Activated CD4-positive, alpha-beta memory T cell treated with anti-CD3 and anti-CD28 coated beads for 36 hours (primary cell): Measurements from ENCODE around the gene ASPHD1. TPM values are rescaled to one million over a fixed set of nuclear protein-coding genes. Genes with fewer than 3 reads are reported as not detected.

ENCODE experiments used
- CTCF ChIA-PET: fragments of 350-600 bp; sonication (Branson Sonifier 250); formaldehyde crosslinking; loops from one replicate; lab custom pipeline; 2021; ENCODE audit warnings: antibody characterized with exemption, inconsistent platforms; lab: Charles Lee
- POLR2A ChIA-PET: fragments of 350-600 bp; sonication (Branson Sonifier 250); formaldehyde crosslinking; loops from one replicate; lab custom pipeline; 2021; ENCODE audit warnings: antibody characterized with exemption; lab: Charles Lee
- DNase-seq: peaks from one replicate; pipeline ENCODE4 v3.0.0-alpha.2; 2020
- H3K27ac Mint-ChIP-seq: one replicate; pipeline ENCODE4 v1.8.0; 2021; ENCODE audit warnings: mixed read lengths
- H3K27me3 Mint-ChIP-seq: one replicate; pipeline ENCODE4 v1.8.0; 2021; ENCODE audit warnings: mixed read lengths
- H3K36me3 Mint-ChIP-seq: one replicate; pipeline ENCODE4 v1.8.0; 2021; ENCODE audit warnings: mixed read lengths
- H3K4me1 Mint-ChIP-seq: one replicate; pipeline ENCODE4 v1.8.0; 2021; ENCODE audit warnings: low read depth, mixed read lengths
- H3K4me3 Mint-ChIP-seq: one replicate; pipeline ENCODE4 v1.8.0; 2021; ENCODE audit warnings: mild to moderate bottlenecking, mixed read lengths
- H3K9me3 Mint-ChIP-seq: one replicate; pipeline ENCODE4 v1.8.0; 2021; ENCODE audit warnings: mixed read lengths
- intact Hi-C: fragments of 100-400 bp; cut with micrococcal nuclease; formaldehyde crosslinking; loops from one replicate; pipeline ENCODE4 v1.15.1; 2023
- total RNA-seq, 2 experiments: library from RNA; stranded (reverse); gene quantifications; one replicate each; pipeline ENCODE4 v1.2.3, GENCODE V29; 2021

ASPHD1 gene
- total RNA-seq, 2 experiments from 2014 or later: 1.6 to 1.9 TPM

- Mint-ChIP-seq H3K27me3 (peaks cover 18% of the 10 kb centered on the region), H3K36me3 (no peaks in the 10 kb centered on the region), H3K27ac (no peak overlapping the region), H3K4me3 (no peak overlapping the region), H3K9me3 (no peaks in the 10 kb centered on the region), H3K4me1 (peaks cover 5% of the 10 kb centered on the region)
- DNase-seq: no peak
- POLR2A ChIA-PET: interaction anchor here (0.5 kb wide), 1 partner anchor 690 kb away, joined by 6 read pairs; no protein-coding TSS in a partner anchor
- CTCF ChIA-PET: interaction anchor here (0.7 kb wide), 1 partner anchor 50 kb away, joined by 3 read pairs; no protein-coding TSS in a partner anchor
- intact Hi-C loops: no loop called here
These were observed 2.0 kb upstream of the ASPHD1 start for GRCh38 chr16:29898135-29898803.

- Mint-ChIP-seq H3K4me3 (no peak overlapping the region), H3K4me1 (peaks cover 8% of the 10 kb centered on the region), H3K27ac (no peak overlapping the region), H3K27me3 (peaks cover 18% of the 10 kb centered on the region), H3K36me3 (no peaks in the 10 kb centered on the region), H3K9me3 (no peaks in the 10 kb centered on the region)
- intact Hi-C loops: no loop called here
- POLR2A ChIA-PET: interaction anchor here (1.3 kb wide), 1 partner anchor 27 kb away, joined by 6 read pairs; the partner anchor contains the start of gene KCTD13
- DNase-seq: no peak
- CTCF ChIA-PET: interaction anchor here (0.7 to 1.2 kb wide), 2 partner anchors 51 to 198 kb away, joined by 3 to 4 read pairs; no protein-coding TSS in a partner anchor
These were observed 1.3 kb upstream of the ASPHD1 start for GRCh38 chr16:29898804-29899515.

- CTCF ChIA-PET: interaction anchor here (0.6 to 1.2 kb wide), 3 partner anchors 11 to 199 kb away, joined by 3 to 4 read pairs (median 3); no protein-coding TSS in a partner anchor
- H3K27ac Mint-ChIP-seq: no peak within 1 kb of the TSS
These were observed 679 bp upstream of the ASPHD1 start, which contains the start of gene SEZ6L2 for GRCh38 chr16:29899516-29900101. TSS of gene SEZ6L2 (minus strand) at chr16:29899550. CDS start at chr16:29899019, 531 bp downstream.

GRCh38 chr16:29900888-29901606 is 759 bp downstream of the ASPHD1 start:
- intact Hi-C loops: loop anchor here (1.0 kb wide), 1 partner anchor 25 kb away; the partner anchor contains the start of gene KCTD13
- Mint-ChIP-seq H3K4me1 (peaks cover 8% of the 10 kb centered on the region), H3K27me3 (peaks cover 18% of the 10 kb centered on the region), H3K36me3 (no peaks in the 10 kb centered on the region), H3K27ac (no peak overlapping the region), H3K4me3 (peak overlapping the region; percentile 77), H3K9me3 (no peaks in the 10 kb centered on the region)
- ChIA-PET CTCF (interaction anchor here (0.9 to 2.0 kb wide), 5 partner anchors 25 to 201 kb away, joined by 3 to 12 read pairs (median 4); partner anchors contain the start of genes KCTD13 and TLCD3B), POLR2A (interaction anchor here (1.0 to 2.1 kb wide), 3 partner anchors 15 to 94 kb away, joined by 3 to 7 read pairs (median 6); partner anchors contain the start of genes HIRIP3 and KCTD13)
- DNase-seq: no peak

More at GRCh38 chr16:29899516-29900101, 679 bp upstream of the ASPHD1 start, which contains the start of gene SEZ6L2:
- H3K9me3 Mint-ChIP-seq: no peaks in the 10 kb centered on the region
- peaks cover 8% of the 10 kb centered on the region for H3K4me1 Mint-ChIP-seq
- H3K27me3 Mint-ChIP-seq: peaks cover 18% of the 10 kb centered on the region
- DNase-seq: peak; percentile 78
- intact Hi-C loops: loop anchor here (1.0 kb wide), 1 partner anchor 27 kb away; the partner anchor contains the start of gene KCTD13
- H3K4me3 Mint-ChIP-seq: peak within 1 kb of the TSS; percentile 77
- no peaks in the 10 kb centered on the region for H3K36me3 Mint-ChIP-seq
- POLR2A ChIA-PET: interaction anchor here (0.8 to 2.1 kb wide), 3 partner anchors 27 to 197 kb away, joined by 3 to 6 read pairs (median 6); partner anchors contain the start of genes HIRIP3 and KCTD13

GRCh38 chr16:29901607-29901945 is 1.3 kb downstream of the ASPHD1 start:
- Mint-ChIP-seq H3K4me1 (peaks cover 8% of the 10 kb centered on the region), H3K36me3 (no peaks in the 10 kb centered on the region), H3K27ac (no peak overlapping the region), H3K4me3 (no peak overlapping the region), H3K27me3 (peaks cover 18% of the 10 kb centered on the region), H3K9me3 (no peaks in the 10 kb centered on the region)
- no peak for DNase-seq
- POLR2A ChIA-PET: interaction anchor here (1.0 to 2.1 kb wide), 3 partner anchors 15 to 93 kb away, joined by 3 to 7 read pairs (median 6); partner anchors contain the start of genes HIRIP3 and KCTD13
- intact Hi-C loops: no loop called here
- CTCF ChIA-PET: interaction anchor here (1.5 to 2.0 kb wide), 4 partner anchors 24 to 201 kb away, joined by 3 to 12 read pairs (median 5); partner anchors contain the start of genes KCTD13 and TLCD3B

- peaks cover 8% of the 10 kb centered on the region for H3K4me1 Mint-ChIP-seq
- CTCF ChIA-PET: no interaction called here
- intact Hi-C loops: no loop called here
- no peaks in the 10 kb centered on the region for H3K36me3 Mint-ChIP-seq
- no peak overlapping the region for H3K4me3 Mint-ChIP-seq
- no peaks in the 10 kb centered on the region for H3K9me3 Mint-ChIP-seq
- H3K27ac Mint-ChIP-seq: no peak overlapping the region
- POLR2A ChIA-PET: no interaction called here
- DNase-seq: no peak
- peaks cover 5% of the 10 kb centered on the region for H3K27me3 Mint-ChIP-seq
These were observed 3.3 kb downstream of the ASPHD1 start for GRCh38 chr16:29903590-29903989.

- intact Hi-C loops: no loop called here
- H3K27ac Mint-ChIP-seq: no peak overlapping the region
- POLR2A ChIA-PET: no interaction called here
These were observed 4.7 kb downstream of the ASPHD1 start for GRCh38 chr16:29904947-29905346.

GRCh38 chr16:29905668-29906067 is 5.4 kb downstream of the ASPHD1 start:
- Mint-ChIP-seq H3K4me3 (no peak overlapping the region), H3K4me1 (peaks cover 5% of the 10 kb centered on the region), H3K27ac (no peak overlapping the region), H3K36me3 (no peaks in the 10 kb centered on the region), H3K27me3 (no peaks in the 10 kb centered on the region), H3K9me3 (no peaks in the 10 kb centered on the region)
- ChIA-PET CTCF (no interaction called here), POLR2A (no interaction called here)
- intact Hi-C loops: no loop called here
- DNase-seq: no peak

More at GRCh38 chr16:29904947-29905346, 4.7 kb downstream of the ASPHD1 start:
- no peak overlapping the region for H3K4me3 Mint-ChIP-seq
- no peak for DNase-seq
- H3K27me3 Mint-ChIP-seq: no peaks in the 10 kb centered on the region
- H3K9me3 Mint-ChIP-seq: no peaks in the 10 kb centered on the region
- H3K4me1 Mint-ChIP-seq: peaks cover 8% of the 10 kb centered on the region
- CTCF ChIA-PET: no interaction called here
- no peaks in the 10 kb centered on the region for H3K36me3 Mint-ChIP-seq

- no peak for DNase-seq
- ChIA-PET POLR2A (interaction anchor here (0.8 kb wide), 1 partner anchor 19 kb away, joined by 3 read pairs; no protein-coding TSS in a partner anchor), CTCF (no interaction called here)
- Mint-ChIP-seq H3K27ac (no peak overlapping the region), H3K9me3 (no peaks in the 10 kb centered on the region), H3K4me1 (peaks cover 4% of the 10 kb centered on the region), H3K4me3 (no peak overlapping the region), H3K36me3 (no peaks in the 10 kb centered on the region), H3K27me3 (no peaks in the 10 kb centered on the region)
- intact Hi-C loops: no loop called here
These were observed 6.4 kb downstream of the ASPHD1 start for GRCh38 chr16:29906520-29907244.

GRCh38 chr16:29907973-29908372 is 7.7 kb downstream of the ASPHD1 start:
- intact Hi-C loops: no loop called here
- ChIA-PET CTCF (no interaction called here), POLR2A (interaction anchor here (0.8 kb wide), 2 partner anchors 18 kb away, joined by 3 read pairs; no protein-coding TSS in a partner anchor)
- no peak for DNase-seq
- H3K9me3 Mint-ChIP-seq: no peaks in the 10 kb centered on the region
- H3K36me3 Mint-ChIP-seq: no peaks in the 10 kb centered on the region
- H3K27ac Mint-ChIP-seq: no peak overlapping the region
- H3K4me1 Mint-ChIP-seq: peaks cover 4% of the 10 kb centered on the region
- no peak overlapping the region for H3K4me3 Mint-ChIP-seq
- no peaks in the 10 kb centered on the region for H3K27me3 Mint-ChIP-seq
